Putamen (tissue), 1 donor: ENCODE data around the gene PHF5A.
A peak's percentile ranks its signal among the peaks of the same experiment; 100 is the strongest.

Experiments used
- DNase-seq: peaks from one replicate; pipeline ENCODE4 v3.0.0-alpha.2; 2016; ENCODE audit warnings: low spot score

PHF5A gene

GRCh38 chr22:41468381-41469217 is at the start of gene PHF5A, which contains the start of gene ACO2:
Gene PHF5A, minus strand, starts transcription at chr22:41468692. Its CDS starts 39 bp downstream, at chr22:41468653.
Gene ACO2, plus strand, starts transcription at chr22:41469117. Its CDS starts 30 bp downstream, at chr22:41469147.
- DNase-seq, result peak; percentile 98

GRCh38 chr22:41518048-41518347 is 49.5 kb upstream of the PHF5A start:
- no peak for DNase-seq

GRCh38 chr22:41517172-41518047 is 48.9 kb upstream of the PHF5A start:
- peak; percentile 80 for DNase-seq

- DNase-seq, result no peak
These were observed 48.0 kb upstream of the PHF5A start for GRCh38 chr22:41516462-41516861.

GRCh38 chr22:41513391-41513790 is 44.9 kb upstream of the PHF5A start:
- peak; percentile 60 for DNase-seq

- DNase-seq, result no peak
These were observed 44.1 kb upstream of the PHF5A start for GRCh38 chr22:41512421-41513194.

- DNase-seq, result no peak
These were observed 43.1 kb upstream of the PHF5A start for GRCh38 chr22:41511521-41511968.

GRCh38 chr22:41508770-41509170 is 40.3 kb upstream of the PHF5A start:
- DNase-seq, result peak; percentile 91

GRCh38 chr22:41507330-41508063 is 39.0 kb upstream of the PHF5A start:
- DNase-seq, result no peak

GRCh38 chr22:41505511-41506220 is 37.2 kb upstream of the PHF5A start:
- no peak for DNase-seq

- DNase-seq, result no peak
These were observed 36.3 kb upstream of the PHF5A start for GRCh38 chr22:41504816-41505215.

GRCh38 chr22:41504397-41504796 is 35.9 kb upstream of the PHF5A start:
- no peak for DNase-seq

GRCh38 chr22:41501209-41501608 is 32.7 kb upstream of the PHF5A start:
- DNase-seq, result no peak

- no peak for DNase-seq
These were observed 31.8 kb upstream of the PHF5A start for GRCh38 chr22:41500303-41500702.

- DNase-seq, result no peak
These were observed 31.3 kb upstream of the PHF5A start for GRCh38 chr22:41499624-41500280.

GRCh38 chr22:41498303-41498835 is 29.9 kb upstream of the PHF5A start:
- DNase-seq, result no peak

GRCh38 chr22:41491374-41492100 is 23.0 kb upstream of the PHF5A start:
- DNase-seq, result no peak

- no peak for DNase-seq
These were observed 20.3 kb upstream of the PHF5A start for GRCh38 chr22:41488596-41489385.
